ENCODE data around the gene RO60.

The RO60 gene

DNA sequence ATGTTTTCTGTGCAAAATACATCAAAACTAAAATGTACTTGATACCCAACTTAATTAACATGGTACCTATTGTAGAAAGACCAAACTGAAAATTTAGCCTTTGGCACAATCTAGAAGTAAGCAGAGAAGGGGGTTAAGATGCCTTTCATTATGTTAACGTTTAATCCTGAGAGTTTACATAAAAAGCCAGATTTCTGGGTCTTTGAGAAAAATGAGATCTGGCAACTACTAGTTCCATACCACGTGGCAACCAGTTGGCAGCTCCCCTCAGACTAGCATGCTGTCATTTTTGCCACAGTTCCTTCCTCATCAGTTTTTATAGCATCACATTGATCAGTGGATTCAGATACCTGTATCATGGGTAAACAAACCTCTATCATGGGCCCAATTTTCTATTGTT, 1.5 kb downstream of the RO60 start:
- no peak for DNase-seq (ENCODE audit: low read depth)

DNA sequence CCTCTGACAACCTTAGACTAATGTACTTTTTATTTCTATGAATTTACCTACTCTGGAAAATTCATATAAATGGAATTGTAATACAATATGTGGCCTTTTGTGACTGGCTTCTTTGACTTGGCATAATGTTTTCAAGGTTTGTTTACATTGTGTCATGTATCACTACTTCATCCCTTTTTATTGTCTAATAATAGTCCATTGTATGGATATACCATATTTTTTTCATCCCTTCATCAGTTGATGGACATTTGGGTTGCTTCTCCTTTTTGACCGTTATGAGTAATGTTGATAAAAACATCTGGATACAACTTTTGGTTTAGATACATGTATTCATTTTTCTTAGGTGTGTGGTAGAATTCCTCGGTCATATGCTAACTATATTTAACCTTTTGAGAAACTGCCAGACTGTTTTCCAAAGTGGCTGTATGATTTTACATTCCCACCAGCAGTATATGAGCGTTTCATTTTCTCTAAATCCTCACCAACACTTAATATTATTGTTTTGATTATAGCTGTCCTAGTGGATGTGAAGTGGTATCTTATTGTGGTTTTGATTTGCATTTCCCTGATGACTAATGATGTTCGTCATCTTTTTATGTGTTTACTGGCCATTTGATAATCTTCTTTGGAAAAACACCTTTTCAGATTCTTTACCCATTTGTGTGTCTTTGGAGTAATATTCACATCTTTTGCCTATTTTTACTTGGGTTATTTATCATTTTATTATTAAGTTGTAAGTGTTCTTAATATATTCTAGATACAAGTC, 3.5 kb downstream of the RO60 start:
- no peak for DNase-seq (ENCODE audit: low read depth)

DNA sequence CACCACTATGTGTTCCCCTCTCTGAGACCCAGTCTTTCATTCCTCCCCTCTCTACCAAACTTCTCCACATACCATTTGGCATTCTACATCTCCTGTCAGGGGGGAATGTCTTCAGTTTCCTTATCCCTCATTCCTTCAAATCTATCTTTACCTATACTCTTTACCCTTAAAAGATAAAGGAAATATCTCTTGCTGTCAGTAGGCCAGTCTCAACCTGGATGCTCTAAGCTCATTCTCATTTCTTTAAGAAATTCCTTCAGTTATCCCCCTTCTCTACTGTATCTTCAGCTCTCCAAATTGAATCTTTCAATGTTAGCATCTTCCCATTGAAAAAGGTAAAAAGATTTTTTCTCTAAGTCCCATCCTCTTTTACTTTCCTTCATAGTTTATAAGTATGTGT, 6.5 kb downstream of the RO60 start:
- no peak for DNase-seq (ENCODE audit: low read depth)

DNA sequence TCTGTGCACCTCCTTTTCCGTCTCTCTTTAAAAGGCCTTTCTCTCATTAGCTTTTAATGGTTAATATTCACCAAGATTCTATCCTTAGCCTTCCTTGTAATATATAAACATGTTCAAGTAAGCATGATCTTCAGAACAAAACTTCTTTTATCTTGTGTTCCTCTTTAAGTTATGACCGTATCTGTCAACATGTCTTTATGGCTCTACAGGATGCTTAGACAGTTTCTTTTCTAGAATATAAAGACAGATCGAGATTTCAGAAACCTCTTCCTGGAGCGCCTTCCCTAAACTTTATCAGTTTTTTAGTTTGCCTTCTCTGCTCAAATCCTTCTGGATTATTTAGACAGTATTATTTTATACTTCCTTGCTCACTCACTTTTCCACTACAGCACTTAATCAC, 7.2 kb downstream of the RO60 start:
- DNase-seq (ENCODE audit: low read depth): no peak

DNA sequence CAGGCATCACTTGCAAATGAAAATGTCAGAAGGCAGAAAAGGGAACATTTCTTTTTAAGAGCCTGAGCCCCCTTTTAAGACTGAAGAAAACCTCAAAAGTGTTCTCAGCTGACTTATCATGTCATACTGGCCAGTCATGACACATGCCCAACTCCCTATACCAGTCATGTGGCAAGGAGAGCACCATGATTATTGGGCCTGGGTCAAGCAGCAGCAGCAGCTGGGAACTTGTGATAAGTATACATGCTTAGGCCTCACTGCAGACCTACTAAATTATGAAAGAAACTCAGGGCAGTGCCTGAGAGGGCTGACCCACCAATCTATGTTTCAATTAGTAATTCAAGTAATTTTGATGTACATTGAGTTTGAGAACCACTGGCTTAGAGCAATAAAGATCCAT, 8.6 kb downstream of the RO60 start:
- no peak for DNase-seq (ENCODE audit: low read depth)

DNA sequence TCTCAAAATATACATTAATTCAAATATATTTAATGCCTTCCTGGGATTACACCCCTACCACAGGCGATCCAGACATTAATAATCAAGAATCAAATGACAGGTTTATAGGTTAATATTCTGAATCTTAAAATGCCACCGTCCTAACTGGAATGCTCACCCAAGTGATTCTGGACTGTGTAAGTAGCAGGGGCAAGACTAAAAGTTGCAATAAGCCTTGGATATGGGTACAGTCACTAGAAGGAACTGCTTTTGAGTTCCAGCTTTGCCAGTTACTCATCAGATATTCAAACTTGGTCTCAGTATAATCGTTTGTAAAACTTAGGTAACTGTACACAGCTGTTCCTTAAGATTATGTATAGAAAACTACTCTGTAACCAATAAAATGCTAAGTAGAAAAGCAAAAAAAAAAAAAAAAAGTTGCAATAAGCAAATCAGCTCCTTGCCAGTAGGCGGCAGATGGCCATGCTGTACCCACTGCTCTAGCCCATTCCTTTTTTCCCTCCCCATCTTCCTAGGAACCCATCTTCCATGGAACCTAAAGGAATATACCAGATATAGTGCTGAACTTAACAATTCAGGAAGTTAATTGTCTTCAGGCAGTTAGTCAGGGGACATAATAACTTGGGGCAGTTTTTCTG, 10.5 kb downstream of the RO60 start:
- DNase-seq (ENCODE audit: low read depth): no peak

DNA sequence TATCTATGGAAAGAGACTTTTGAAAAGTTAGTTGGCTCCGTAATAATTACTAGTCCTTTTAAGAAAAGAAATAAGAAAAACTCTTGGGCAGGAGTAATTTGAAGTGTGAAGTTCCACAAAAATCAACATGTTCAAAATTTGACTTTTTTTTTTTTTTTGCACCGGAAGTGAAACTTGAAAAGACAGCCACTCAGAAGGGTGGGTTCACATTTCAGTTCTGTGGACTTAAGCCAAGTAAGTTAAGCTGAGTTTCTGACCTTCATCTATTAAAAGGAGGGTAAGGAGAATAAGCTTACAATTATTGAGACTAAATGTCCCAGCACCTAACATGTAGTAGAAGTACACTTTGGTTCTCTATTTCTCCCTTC, 11.0 kb downstream of the RO60 start:
- no peak for DNase-seq (ENCODE audit: low read depth)

DNA sequence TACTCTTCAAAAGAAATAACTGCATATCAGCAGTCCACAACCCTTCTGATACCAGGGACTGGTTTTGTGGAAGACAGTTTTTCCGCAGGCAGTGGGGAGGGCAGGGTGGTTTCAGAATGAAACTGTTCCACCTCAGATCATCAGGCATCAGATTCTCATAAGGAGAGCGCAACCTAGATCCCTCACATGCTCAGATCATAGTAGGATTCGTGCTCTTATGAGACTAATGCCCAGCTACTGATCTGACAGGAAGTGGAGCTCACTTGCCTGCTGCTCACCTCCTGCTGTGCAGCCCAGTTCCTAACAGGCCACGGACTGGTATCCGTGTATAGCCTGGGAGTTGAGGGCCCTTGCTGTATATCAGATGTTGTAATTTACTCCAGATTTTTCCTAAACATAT, 11.5 kb downstream of the RO60 start:
- DNase-seq (ENCODE audit: low read depth): no peak

DNA sequence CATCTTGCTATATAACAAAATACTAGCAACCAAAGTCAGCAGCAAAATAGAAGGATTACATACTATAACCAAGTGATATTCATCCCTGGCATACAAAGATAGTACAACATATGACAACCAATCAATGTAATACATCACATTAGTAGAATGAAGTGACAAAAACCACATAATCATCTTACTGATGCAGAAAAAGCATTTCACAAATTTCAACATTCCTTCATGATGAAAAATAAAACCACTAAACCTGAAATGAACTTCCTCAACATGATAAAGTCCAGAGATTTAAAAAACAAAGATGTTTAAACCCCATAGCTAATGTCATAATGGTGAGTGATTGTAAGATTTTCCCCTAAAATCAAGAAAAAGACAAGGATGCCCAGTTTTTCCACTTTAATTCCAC, 18.6 kb downstream of the RO60 start:
- DNase-seq (ENCODE audit: low read depth): no peak

DNA sequence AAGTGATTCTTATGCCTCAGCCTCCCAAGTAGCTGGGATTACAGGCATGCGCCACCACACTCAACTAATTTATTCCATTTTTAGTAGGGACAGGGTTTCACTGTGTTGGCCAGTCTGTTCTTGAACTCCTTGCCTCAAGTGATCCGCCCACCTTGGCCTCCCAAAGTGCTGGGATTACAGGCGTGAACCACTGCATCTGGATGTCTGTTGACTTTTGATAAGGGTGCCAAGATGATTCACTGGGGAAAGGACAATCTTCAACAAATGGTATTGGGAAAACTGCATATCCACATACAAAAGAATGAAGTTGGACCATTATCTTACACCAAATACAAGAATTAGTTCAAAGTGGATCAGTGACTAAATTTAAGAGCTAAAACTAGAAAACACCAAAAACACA, 19.8 kb downstream of the RO60 start:
- DNase-seq (ENCODE audit: low read depth): no peak

DNA sequence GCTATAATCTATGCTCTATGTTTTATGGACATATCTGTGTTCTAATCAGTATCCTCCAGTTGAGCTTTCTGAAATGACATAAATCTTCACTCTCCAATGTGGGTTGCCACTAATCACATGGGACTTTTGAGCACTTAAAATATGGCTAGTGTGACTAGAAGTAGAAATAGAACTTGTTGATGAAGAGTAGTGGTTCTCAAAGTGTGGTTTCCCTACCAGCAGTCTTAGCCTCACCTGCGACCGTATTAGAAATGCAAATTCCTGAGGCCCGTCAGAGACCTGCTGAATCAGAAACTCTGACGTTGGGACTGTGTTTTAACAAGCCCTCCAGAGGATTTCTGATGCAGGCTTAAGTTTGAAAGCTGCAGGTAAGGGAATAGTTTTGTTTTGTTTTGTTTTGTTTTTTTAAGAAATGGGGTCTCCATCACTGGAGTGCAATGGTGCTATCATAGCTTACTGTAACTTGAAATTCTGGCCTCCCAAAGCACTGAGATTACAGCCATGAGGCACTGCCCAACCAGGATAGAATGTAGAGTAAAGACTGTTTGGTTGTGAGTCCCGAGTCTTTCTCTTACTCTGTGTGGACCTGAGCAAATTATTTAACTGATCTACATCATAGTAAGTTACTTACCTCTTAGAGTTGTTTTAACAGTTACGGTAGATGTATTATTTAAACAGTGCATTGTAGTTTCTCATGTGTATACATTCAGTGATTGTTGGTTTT, 24.1 kb downstream of the RO60 start:
- no peak for DNase-seq (ENCODE audit: low read depth)

DNA sequence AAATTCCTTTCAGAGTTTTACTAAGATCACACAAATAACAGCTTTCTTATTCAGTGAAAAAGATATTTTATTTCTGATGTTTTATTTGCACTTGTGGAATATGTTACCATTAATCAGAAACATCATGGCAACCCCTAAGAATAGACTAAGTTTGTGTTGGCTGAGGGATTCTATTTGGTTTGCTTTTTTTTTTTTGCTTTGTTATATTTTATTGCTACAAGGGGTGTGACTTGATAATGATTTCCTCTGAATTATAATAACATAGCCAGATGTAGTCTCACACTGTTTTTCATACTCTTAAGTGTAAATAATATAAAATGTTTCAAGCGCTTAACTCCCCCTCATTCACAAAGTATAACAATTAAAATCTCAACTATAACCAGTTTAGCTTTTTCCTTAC, 25.9 kb downstream of the RO60 start:
- no peak for DNase-seq (ENCODE audit: low read depth)

DNA sequence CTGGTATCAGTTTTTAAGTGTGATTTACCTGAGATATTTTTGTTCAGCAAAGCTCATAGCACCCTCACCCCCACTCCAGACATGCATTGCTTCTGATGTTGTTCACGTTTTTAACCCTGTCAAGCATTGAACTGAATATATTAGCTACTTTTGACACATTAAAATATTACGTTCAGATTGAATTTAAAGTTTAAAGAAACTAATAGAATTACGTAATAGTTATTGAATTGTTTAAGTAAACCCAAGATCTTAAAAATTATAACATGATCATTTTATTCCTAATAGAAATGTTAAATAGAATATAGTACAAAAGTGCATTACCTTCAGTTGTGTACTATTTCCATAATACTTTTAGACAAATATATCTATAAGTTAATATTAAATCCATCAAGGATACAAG, 26.9 kb downstream of the RO60 start:
- DNase-seq (ENCODE audit: low read depth): no peak

DNA sequence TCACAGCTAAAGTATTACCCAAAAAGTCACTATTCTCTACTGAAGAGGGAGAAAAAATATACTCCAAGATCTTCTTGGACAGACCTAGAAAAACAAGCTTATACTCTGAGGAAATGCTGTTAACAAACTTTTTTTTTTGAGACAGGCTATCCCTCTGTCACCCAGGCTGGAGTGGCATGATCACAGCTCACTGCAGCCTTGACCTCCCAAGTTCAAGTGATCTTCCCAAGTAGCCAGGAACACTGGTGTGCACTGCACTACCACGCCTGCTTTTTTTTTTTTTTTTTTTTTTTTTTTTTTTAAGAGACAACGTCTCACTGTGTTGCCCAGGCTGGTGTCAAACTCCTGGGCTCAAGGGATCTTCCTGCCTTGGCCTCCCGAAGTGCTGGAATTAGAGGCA, 28.5 kb downstream of the RO60 start:
- DNase-seq (ENCODE audit: low read depth): no peak

DNA sequence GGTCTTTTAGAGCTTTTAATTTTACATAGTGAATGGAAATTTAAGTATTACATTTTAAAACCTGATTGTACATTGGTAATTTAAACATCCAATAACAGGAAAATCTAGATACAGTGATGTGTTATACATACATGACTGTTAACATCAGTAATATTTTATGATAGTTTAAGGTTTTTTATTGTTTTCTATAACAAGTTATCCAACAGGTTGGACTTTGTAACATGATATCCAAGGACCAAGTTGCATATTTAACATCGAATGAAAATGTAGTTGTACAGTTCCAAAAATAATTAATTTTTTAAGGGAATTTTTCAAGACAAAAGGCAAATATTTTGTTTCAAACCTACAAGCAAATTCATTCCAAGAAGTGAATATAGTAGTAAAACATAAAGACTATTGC, 31.5 kb downstream of the RO60 start:
- no peak for DNase-seq (ENCODE audit: low read depth)

DNA sequence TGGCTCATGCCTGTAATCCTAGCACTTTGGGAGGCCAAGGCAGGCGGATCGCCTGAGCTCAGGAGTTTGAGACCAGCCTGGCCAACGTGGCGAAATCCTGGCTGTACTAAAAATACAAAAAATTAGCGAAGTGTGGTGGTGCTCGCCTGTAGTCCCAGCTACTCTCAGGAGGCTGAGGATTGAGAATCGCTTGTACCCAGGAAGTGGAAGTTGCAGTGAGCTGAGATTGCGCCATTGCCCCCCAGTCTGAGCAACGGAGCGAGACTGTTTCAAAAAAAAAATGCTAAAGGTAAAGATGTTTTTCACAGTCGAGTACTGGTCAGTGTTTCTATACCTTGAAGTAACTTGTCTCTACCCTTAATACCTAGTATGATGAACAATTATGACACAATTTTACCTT, 34.7 kb downstream of the RO60 start:
- DNase-seq (ENCODE audit: low read depth): no peak

DNA sequence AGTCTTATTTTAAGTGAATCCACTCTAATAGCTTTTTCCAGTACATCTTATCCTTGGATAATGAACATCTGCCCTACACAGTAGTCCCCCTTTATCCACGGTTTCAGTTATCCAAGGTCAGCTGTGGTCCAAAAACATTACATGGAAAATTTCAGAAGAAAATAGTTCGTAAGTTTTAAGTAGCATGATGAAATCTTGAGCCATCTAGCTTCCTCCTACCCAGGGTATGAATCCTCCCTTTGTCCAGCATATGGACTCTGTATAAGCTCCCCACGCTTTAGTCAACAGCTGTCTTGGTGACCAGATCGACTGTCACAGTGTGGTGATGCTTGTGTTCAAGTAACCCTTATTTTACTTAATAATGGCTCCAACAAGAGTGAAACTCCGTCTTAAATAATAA, 43.2 kb downstream of the RO60 start:
- DNase-seq (ENCODE audit: low read depth): no peak

DNA sequence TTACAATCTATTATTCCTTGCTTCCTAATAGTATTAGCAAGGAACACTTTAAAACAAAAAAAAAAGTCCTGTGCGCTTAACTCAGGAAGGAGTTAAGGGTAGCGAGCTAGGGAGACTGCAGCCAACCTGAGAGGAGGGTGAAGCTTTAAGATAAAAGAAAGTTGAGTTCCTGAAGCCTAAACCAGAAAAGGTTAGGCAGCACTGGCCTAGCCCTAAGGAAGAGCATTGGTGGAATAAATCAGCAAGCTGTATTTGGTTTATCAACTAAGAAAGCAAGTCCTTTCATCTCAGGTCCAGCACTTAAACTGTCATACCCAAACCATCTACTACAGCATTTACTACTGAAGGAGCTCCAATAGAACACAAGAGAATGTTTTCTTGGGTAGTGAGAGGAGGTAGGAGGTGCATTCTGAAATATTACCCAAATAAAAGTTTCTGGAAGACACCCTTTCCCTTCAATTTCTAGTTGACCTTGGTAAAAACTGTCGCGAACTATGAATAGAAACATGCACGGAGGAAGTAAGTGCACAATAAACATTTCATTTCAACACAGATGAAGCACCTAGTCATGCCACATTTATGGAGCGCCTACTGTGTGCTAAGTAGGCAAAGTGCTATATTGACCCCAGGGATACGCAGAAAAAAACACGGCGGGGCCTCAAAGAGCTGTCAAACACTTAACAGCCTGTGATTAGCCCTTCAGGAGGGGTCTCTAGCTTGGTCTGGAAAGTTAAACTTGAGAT, 44.5 kb downstream of the RO60 start:
- DNase-seq (ENCODE audit: low read depth): no peak

DNA sequence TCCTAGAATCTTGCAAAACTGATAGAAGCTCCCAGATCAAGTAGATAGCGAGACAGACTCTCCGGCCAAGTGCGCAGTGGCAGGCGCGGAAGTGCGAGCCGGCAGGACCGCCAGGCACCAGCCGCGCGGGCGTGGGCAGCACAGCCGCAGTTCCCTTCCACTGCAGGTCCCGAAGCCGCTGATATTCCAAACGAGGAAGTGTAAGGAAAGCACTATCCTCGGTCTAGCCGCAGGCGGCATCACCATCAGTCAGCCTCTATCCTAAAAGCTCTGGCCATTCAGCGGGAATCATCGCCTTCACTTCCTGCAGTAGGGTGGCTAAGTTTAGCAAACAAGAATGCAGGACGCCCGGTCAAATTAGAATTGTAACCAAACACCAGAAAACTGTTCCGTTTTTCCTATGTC, 45.1 kb downstream of the RO60 start:
- no peak for DNase-seq (ENCODE audit: low read depth)

DNA sequence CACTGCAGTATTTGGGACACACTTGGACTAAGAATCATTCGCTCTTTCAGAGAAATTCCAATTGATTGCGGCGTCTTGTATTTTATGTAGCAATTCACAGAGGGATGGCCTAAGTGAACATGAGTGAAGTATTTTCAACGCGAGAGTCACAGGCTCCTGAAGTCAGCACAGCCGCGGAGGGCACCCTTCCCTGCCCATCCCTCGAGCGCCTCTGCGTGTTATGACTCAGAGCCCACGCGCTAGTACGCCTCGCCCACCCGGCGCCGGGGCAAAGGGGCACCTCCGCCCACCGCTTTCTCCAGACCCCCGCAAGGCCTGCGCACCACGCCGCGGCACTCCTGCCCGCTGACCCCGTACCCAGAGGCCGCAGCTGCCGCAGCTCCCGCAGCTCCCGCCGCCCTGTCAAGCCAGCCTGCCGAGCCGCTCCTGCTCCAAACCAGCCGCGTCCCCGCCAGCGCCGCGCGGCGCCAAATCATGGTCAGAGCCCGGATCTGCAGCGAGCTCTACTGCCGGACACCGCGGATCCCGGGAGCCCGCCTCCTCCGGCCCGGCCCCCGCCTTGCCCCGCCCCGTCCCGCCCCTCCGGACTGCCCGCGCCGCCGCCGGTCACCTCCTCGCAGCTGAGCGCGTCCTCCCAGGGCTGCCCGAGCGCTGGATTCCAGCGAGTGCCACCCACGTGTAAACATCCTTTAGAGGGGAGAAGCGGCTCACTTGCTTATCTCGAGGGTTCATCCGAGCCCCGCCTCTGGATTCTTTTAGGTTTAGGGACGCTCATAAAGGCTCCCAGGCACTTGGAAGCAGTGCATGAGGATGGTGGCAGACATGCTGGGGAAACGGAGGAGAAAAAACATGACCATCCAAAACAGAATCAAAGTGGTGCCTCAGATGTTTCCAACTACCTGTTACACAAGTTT, 45.8 kb downstream of the RO60 start, which contains the start of gene GLRX2:
Gene GLRX2, minus strand, starts transcription at position 508 of the 914 bp plus-strand sequence. Its CDS starts 32 bp downstream, at position 476.
- DNase-seq (ENCODE audit: low read depth): peak; percentile 67

DNA sequence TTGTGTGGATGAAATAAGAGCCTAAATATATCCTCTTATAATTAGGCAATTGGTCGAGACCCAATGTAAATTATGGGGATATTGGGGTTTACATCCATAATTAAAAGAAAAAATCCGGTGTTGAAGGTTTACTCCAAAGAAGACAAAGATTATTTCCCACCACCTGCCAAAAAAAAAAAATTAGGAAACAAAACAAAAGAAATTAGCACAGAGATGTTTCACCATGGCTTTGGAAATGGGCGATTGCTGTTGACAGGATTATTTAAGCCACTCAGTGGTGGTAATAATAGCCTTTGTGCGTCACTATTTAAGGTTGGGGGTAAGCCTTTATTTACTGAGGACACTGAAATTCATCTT, 46.4 kb downstream of the RO60 start:
- no peak for DNase-seq (ENCODE audit: low read depth)

DNA sequence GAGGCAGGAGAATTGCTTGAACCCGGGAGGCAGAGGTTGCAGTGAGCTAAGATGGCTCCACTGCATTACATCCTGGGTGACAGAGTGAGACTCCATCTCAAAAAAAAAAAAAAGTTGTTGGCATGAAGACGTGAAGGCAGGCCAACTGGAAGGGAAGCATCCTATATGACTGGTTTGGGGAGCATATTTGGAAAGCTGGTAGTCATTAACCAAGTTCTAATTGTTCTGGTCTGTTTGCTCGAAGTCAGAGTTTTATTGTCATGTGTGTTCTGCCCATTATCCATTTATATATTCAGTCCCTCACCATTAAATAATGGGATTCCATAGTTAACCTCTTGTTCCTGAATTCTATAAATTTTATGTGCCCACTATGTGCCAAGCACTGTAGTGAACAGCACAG, 49.1 kb downstream of the RO60 start:
- no peak for DNase-seq (ENCODE audit: low read depth)

All from stimulated activated CD8-positive, alpha-beta memory T cell treated with anti-CD3 and anti-CD28 coated beads, Interleukin-12 subunit alpha, Interleukin-12 subunit beta, amount 100 ng/mL, for 4 hours (primary cell).